Kidney (tissue), 14 donors: Measurements from ENCODE around the gene TMEM184A. TPM values are rescaled to one million over a fixed set of nuclear protein-coding genes. Genes with fewer than 3 reads are reported as not detected.

Source experiments
- DNase-seq, 5 donors: peaks; one replicate each; pipeline ENCODE4 v3.0.0-alpha.2; 2013 to 2020
- FAIRE-seq: peaks from 2 replicates; lab custom pipeline; 2012; peaks lifted over from hg19 to GRCh38; lab: Jason Lieb, UNC
- H3K27ac ChIP-seq, 2 donors: one replicate each; pipeline ENCODE4 v1.7.0; 2013; ENCODE audit warnings: low read depth in 2 of 2, low read length in 2 of 2, inconsistent platforms in 1 of 2
- H3K27me3 ChIP-seq: one replicate; pipeline ENCODE4 v1.7.1; 2013; ENCODE audit warnings: low read length, inconsistent platforms; ENCODE audit not compliant: control insufficient read depth, insufficient read depth
- H3K36me3 ChIP-seq, 3 donors: one replicate each; pipeline versions ENCODE4 v1.7.0 to v1.7.1; 2013; ENCODE audit warnings: low read length in 3 of 3, control low read depth in 1 of 3, inconsistent platforms in 1 of 3; ENCODE audit not compliant: insufficient read depth in 3 of 3, control insufficient read depth in 2 of 3
- H3K4me1 ChIP-seq, 3 donors: one replicate each; pipeline versions ENCODE4 v1.7.0 to v1.7.1; 2013; ENCODE audit warnings: low read length in 3 of 3, inconsistent platforms in 1 of 3, low read depth in 1 of 3; ENCODE audit not compliant: control insufficient read depth in 2 of 3, insufficient read depth in 2 of 3
- H3K4me3 ChIP-seq, 3 donors: one replicate each; pipeline versions ENCODE4 v1.7.0 to v1.8.1; 2013; ENCODE audit warnings: low read length in 3 of 3, control low read depth in 1 of 3, inconsistent platforms in 1 of 3
- H3K9ac ChIP-seq, 3 donors: one replicate each; pipeline versions ENCODE4 v1.7.0 to v1.7.1; 2013; ENCODE audit warnings: low read length in 3 of 3, control low read depth in 1 of 3, inconsistent platforms in 1 of 3
- H3K9me3 ChIP-seq, 3 donors: one replicate each; pipeline versions ENCODE4 v1.7.0 to v1.7.1; 2013; ENCODE audit warnings: low read length in 3 of 3, control low read depth in 1 of 3, inconsistent platforms in 1 of 3; ENCODE audit not compliant: control insufficient read depth in 2 of 3, insufficient read depth in 1 of 3
- CTCF ChIP-seq: IDR thresholded peaks from 3 replicates; pipeline ENCODE4 v1.5.1; 2012; ENCODE audit warnings: mild to moderate bottlenecking, moderate library complexity, borderline replicate concordance; ENCODE audit not compliant: insufficient read depth; ENCODE audit errors: extremely low read depth
- intact Hi-C: fragments of 100-400 bp; cut with DNase I; formaldehyde crosslinking; loops from one replicate; pipeline ENCODE4 v1.11.1; 2022
- polyA plus RNA-seq: library from polyadenylated mRNA; stranded (reverse); fragments of 350-450 nt; fragmentation: Illumina TruSeq; extraction: RNeasy Lipid Tissue Mini Kit (QIAGEN cat#74804); gene quantifications from one replicate; pipeline ENCODE4 v1.2.3, GENCODE V29; 2014; ENCODE audit warnings: low read depth, low replicate concordance; ENCODE audit not compliant: insufficient read depth
- total RNA-seq: library from RNA; stranded (reverse); fragmentation: NEBNext Ultra II Directional; extraction: Animal tissue kit (Norgen Biotek cat#: 25700); gene quantifications from one replicate; pipeline ENCODE4 v1.2.1, GENCODE V29; 2021
- donor health status: control.
- donor health status: control.
- donor health status: control.
- donor health status: control.
- donor health status: control.
- donor health status: DM: yes; HTN: yes; CAD: no.
- donor health status: Normal renal cell carcinoma (clear cell type).

The TMEM184A gene
- total and polyA plus RNA-seq, 2 donors from 2014 or later: 6.8 to 11.0 TPM

- no peaks in the 10 kb centered on the region for H3K27me3 ChIP-seq
- H3K9me3 ChIP-seq: no peaks in the 10 kb centered on the region
- no peak overlapping the region for H3K27ac ChIP-seq
- H3K4me1 ChIP-seq: peaks cover 0 to 16% (median 16%) of the 10 kb centered on the region in 3 donors
- H3K36me3 ChIP-seq: peaks cover 0 to 12% (median 0%) of the 10 kb centered on the region in 3 donors
- TF ChIP-seq CTCF: no peak
- DNase-seq (peak in 2 of 5 donors; percentile 56 to 76), FAIRE-seq (no peak)
- H3K4me3 ChIP-seq: no peak overlapping the region
- intact Hi-C loops: no loop called here
- H3K9ac ChIP-seq: no peak overlapping the region
These were observed 15.9 kb downstream of the TMEM184A start for GRCh38 chr7:1539882-1540775.

- FAIRE-seq: no peak
- intact Hi-C loops: no loop called here
- Histone ChIP-seq H3K36me3 (peaks cover 0 to 12% (median 0%) of the 10 kb centered on the region in 3 donors), H3K27ac (peak overlapping the region; percentile 99 to 100), H3K27me3 (no peaks in the 10 kb centered on the region), H3K4me1 (peaks cover 0 to 16% (median 16%) of the 10 kb centered on the region in 3 donors), H3K9ac (peak overlapping the region in 1 of 3 donors; percentile 29), H3K4me3 (no peak overlapping the region), H3K9me3 (no peaks in the 10 kb centered on the region)
- DNase-seq: peak in 3 of 5 donors; percentile 40 to 84 (median 77)
- no peak for TF ChIP-seq CTCF
These were observed 16.7 kb downstream of the TMEM184A start for GRCh38 chr7:1539181-1539881.

GRCh38 chr7:1538544-1539180 is 17.3 kb downstream of the TMEM184A start:
- intact Hi-C loops: no loop called here
- DNase-seq (peak in 1 of 5 donors; percentile 81), FAIRE-seq (no peak)
- no peak overlapping the region for H3K4me3 ChIP-seq
- peak overlapping the region in 1 of 3 donors; percentile 29 for H3K9ac ChIP-seq
- peaks cover 0 to 12% (median 0%) of the 10 kb centered on the region in 3 donors for H3K36me3 ChIP-seq
- peaks cover 0 to 20% (median 18%) of the 10 kb centered on the region in 3 donors for H3K4me1 ChIP-seq
- peak overlapping the region; percentile 99 to 100 for H3K27ac ChIP-seq
- no peaks in the 10 kb centered on the region for H3K27me3 ChIP-seq
- no peak for TF ChIP-seq CTCF
- H3K9me3 ChIP-seq: no peaks in the 10 kb centered on the region
